Progenitor cell of endocrine pancreas (in vitro differentiated cells): ENCODE results near the gene KCNT1. TPM values are rescaled to one million over a fixed set of nuclear protein-coding genes. Genes with fewer than 3 reads are reported as not detected.

Experiments used
- DNase-seq: peaks from one replicate; pipeline ENCODE4 v3.0.0; 2021; ENCODE audit warnings: low spot score; ENCODE audit not compliant: unreplicated experiment
- H3K27ac Mint-ChIP-seq: 2 replicates; pipeline ENCODE4 v1.8.0; 2021; ENCODE audit warnings: mild to moderate bottlenecking, moderate library complexity, mixed read lengths
- H3K27me3 Mint-ChIP-seq: 2 replicates; pipeline ENCODE4 v1.8.0; 2021; ENCODE audit warnings: mixed read lengths
- H3K36me3 Mint-ChIP-seq: 2 replicates; pipeline ENCODE4 v1.8.0; 2022; ENCODE audit warnings: mixed read lengths; ENCODE audit not compliant: insufficient read depth
- H3K4me1 Mint-ChIP-seq: 2 replicates; pipeline ENCODE4 v1.8.0; 2021; ENCODE audit warnings: low read depth, mixed read lengths
- H3K4me3 Mint-ChIP-seq: 2 replicates; pipeline ENCODE4 v1.8.0; 2021; ENCODE audit warnings: low read depth, mild to moderate bottlenecking, moderate library complexity, mixed read lengths
- H3K9me3 Mint-ChIP-seq: 2 replicates; pipeline ENCODE4 v1.8.0; 2021; ENCODE audit warnings: low read depth, mixed read lengths
- total RNA-seq: library from RNA; stranded (reverse); gene quantifications from 2 replicates; pipeline ENCODE4 v1.2.1, GENCODE V29; 2021
- TF ChIP-seq, protein P1 (sequence below): fragments of 200-600 bp; sonication (generic); IDR thresholded peaks from one replicate; pipeline ENCODE4 v1.5.0; 2021; ENCODE audit warnings: antibody characterized with exemption, mild to moderate bottlenecking; ENCODE audit not compliant: unreplicated experiment

Gene KCNT1
- total RNA-seq, 1 donor from 2014 or later: not detected

DNA sequence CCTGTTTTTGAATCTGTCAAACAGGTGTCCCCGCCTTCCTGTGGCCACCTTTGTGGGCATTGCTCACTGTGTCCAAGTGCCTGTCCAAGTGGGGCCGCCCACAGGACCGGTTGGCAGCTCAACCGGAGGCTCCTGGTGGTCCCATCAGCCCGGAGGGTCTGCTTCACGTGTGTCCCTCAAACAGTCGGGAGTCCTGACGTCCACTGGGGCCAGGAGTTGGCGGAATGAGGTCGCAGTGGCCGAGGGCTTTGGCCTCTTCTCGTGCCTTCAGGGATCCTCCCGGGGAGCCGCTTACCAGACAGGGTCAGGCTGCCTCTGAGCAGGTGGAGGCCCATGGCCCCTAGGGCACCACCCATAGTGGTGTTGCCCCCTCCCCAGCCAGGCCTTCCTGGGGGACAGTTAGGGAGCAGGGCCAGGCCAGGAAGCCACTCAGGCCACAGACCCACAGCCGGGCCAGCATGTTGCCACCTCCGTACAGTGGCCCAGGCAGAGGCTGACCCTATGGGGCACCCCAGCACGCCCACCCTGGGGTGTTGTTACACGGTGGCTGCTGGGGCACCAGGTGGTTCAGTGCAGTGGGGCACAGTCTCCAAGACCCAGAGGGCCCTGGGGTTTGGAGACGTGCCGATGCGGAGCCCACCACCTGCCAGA is 69.5 kb downstream of the KCNT1 start:
- H3K4me3 Mint-ChIP-seq: no peak overlapping the region

DNA sequence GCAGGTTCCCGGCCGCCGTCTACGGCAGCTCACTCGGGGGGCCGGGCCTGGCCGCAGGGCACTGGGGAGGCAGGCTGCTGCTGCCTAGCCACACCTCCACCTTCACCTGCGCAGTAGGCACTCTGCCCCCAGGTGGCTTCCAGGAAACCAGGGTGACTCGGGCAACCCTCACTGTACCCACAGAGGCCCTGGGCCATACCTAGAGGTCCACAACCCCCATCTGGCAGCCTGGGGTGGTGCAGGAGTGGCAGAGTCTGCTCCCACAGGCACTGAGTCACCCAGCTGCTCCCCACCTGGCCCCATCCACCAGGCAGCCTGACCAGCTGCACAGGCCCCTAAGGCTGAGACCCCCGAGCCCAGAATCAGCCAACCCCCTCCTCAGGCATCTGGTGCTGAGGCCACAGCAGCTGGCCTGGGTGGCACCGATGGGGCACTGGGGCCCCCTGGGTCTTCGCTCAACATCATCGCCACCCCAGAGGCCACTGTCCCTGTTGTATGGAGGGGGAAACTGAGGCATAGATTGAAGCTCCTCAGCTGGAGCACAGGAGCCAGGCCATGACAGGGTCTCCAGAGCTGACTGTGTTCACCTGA is 70.2 kb downstream of the KCNT1 start:
- Mint-ChIP-seq H3K4me3 (no peak overlapping the region), H3K27me3 (no peaks in the 10 kb centered on the region), H3K9me3 (no peaks in the 10 kb centered on the region), H3K36me3 (no peaks in the 10 kb centered on the region), H3K4me1 (no peaks in the 10 kb centered on the region), H3K27ac (no peak overlapping the region)
- no peak for DNase-seq
- TF ChIP-seq, protein P1, sequence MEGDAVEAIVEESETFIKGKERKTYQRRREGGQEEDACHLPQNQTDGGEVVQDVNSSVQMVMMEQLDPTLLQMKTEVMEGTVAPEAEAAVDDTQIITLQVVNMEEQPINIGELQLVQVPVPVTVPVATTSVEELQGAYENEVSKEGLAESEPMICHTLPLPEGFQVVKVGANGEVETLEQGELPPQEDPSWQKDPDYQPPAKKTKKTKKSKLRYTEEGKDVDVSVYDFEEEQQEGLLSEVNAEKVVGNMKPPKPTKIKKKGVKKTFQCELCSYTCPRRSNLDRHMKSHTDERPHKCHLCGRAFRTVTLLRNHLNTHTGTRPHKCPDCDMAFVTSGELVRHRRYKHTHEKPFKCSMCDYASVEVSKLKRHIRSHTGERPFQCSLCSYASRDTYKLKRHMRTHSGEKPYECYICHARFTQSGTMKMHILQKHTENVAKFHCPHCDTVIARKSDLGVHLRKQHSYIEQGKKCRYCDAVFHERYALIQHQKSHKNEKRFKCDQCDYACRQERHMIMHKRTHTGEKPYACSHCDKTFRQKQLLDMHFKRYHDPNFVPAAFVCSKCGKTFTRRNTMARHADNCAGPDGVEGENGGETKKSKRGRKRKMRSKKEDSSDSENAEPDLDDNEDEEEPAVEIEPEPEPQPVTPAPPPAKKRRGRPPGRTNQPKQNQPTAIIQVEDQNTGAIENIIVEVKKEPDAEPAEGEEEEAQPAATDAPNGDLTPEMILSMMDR: no peak

More for the DNA sequence above, 69.5 kb downstream of the KCNT1 start:
- DNase-seq: no peak
- H3K36me3 Mint-ChIP-seq: no peaks in the 10 kb centered on the region
- H3K9me3 Mint-ChIP-seq: no peaks in the 10 kb centered on the region
- H3K27me3 Mint-ChIP-seq: no peaks in the 10 kb centered on the region
- no peaks in the 10 kb centered on the region for H3K4me1 Mint-ChIP-seq
- no peak overlapping the region for H3K27ac Mint-ChIP-seq
- TF ChIP-seq, protein P1: no peak

DNA sequence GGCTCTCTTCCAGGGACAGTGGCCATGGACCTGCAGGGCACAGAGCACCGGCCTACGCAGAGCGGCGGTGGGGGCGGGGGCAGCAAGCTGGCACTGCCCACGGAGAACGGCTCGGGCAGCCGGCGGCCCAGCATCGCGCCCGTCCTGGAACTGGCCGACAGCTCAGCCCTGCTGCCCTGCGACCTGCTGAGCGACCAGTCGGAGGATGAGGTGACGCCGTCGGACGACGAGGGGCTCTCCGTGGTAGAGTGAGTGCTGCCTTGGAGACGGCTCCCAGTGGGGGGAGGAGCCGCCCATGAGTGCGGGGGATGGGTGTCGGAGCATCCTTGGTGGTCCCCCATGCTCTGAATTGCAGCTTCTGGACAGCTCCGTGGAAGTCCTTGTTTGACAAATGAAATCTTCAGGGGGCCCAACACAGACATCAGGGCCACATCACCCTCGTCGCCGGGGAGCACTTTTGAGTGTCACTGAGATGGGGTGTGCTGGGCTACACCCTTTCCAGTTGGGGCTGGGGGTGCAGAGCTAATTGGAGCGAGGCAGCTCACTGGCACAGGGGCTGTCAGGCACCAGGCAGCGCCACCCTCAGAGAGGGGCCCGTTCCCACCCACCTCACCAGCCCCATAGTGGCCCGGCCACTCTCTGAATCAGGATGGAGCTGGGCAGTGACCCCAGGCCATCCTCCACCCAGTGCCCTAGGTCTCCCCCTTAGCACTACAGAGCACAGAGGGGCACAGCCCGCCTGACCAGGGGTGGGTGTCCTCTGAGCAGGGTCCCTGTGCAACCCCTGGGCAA is 70.9 kb downstream of the KCNT1 start:
- Mint-ChIP-seq H3K9me3 (no peaks in the 10 kb centered on the region), H3K27me3 (no peaks in the 10 kb centered on the region), H3K4me1 (no peaks in the 10 kb centered on the region), H3K36me3 (no peaks in the 10 kb centered on the region), H3K27ac (no peak overlapping the region), H3K4me3 (no peak overlapping the region)
- no peak for DNase-seq
- TF ChIP-seq, protein P1: no peak

DNA sequence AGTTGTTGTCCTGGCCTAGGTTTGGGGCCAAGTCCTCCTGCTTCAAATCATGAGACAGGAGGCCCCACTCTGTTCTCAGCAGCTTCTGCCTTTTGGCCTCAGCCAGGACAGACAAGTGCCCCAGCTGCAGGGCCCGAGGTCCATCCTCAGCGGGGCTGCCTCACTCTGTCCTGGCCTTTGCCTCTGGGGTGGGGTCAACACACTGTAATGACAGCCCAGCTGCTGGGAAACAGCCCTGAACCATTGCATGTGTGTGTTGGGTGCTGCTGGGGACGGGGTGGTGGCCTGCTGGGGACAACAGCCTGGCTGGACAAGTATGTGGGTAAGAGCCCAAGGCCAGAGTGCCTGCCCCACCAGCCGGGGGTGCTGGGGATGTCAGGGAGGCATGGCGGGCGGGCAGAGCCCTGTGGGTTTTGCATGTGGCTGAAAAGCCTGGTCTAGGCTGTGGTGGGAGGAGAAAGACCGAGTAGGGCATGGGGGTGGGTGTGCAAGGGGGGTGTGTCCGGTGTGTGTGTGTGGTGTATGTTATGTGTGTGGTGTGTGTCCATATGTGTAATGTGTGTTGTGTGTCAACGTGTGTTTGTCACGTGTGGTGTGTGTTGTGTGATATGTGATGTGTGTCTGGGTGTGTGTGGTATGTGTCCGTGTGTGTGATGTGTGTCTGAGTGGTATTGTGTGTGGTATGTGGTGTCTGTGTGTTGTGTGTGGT is 71.7 kb downstream of the KCNT1 start:
- no peaks in the 10 kb centered on the region for H3K9me3 Mint-ChIP-seq
- DNase-seq: no peak
- H3K36me3 Mint-ChIP-seq: no peaks in the 10 kb centered on the region
- TF ChIP-seq, protein P1: no peak
- no peak overlapping the region for H3K4me3 Mint-ChIP-seq
- H3K27me3 Mint-ChIP-seq: no peaks in the 10 kb centered on the region
- no peak overlapping the region for H3K27ac Mint-ChIP-seq
- H3K4me1 Mint-ChIP-seq: no peaks in the 10 kb centered on the region

DNA sequence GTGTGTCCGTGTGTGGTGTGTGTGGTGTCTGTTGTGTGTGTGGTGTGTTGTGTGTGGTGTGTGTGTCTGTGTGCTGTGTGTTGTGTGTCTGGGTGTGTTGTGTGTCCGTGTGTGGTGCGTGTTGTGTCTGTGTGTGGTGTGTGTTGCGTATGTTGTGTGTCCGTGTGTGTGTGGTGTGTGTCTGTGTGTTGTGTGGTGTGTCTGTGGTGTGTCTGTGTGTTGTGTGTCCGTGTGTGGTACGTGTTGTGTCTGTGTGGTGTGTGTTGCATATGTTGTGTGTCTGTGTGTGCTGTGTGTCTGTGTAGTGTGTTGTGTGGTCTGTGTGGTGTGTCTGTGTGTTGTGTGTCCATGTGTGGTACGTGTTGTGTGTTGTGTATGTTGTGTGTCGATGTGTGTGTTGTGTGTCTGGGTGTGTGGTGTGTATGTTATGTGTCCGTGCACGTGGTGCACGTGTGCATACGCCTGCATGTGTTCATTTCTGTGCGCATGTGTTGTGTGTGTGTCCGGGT is 72.3 kb downstream of the KCNT1 start:
- no peaks in the 10 kb centered on the region for H3K9me3 Mint-ChIP-seq
- DNase-seq: no peak
- H3K27ac Mint-ChIP-seq: no peak overlapping the region
- no peaks in the 10 kb centered on the region for H3K27me3 Mint-ChIP-seq
- H3K36me3 Mint-ChIP-seq: no peaks in the 10 kb centered on the region
- no peak overlapping the region for H3K4me3 Mint-ChIP-seq
- H3K4me1 Mint-ChIP-seq: no peaks in the 10 kb centered on the region
- TF ChIP-seq, protein P1: no peak
